GM23338 (cell line): Measurements from ENCODE around the gene MTCL1. TPM values are rescaled to one million over a fixed set of nuclear protein-coding genes. Genes with fewer than 3 reads are reported as not detected.

Source experiments
- ATAC-seq: fragments of 200-7000 bp; cut with Tn5 transposase; 3 replicates; pipeline ENCODE4 v1.9.1; 2020
- DNase-seq: peaks from one replicate; pipeline ENCODE4 v3.0.0-alpha.2; 2015; ENCODE audit warnings: low spot score
- H2AFZ ChIP-seq: fragments of 200-600 bp; sonication (generic); 2 replicates; pipeline ENCODE4 v1.8.0; 2016; ENCODE audit warnings: antibody characterized with exemption, mild to moderate bottlenecking, moderate library complexity
- H3F3A ChIP-seq: fragments of 200-600 bp; sonication (generic); replicated peaks from 2 replicates; pipeline ENCODE4 v1.8.0; 2017; ENCODE audit warnings: antibody characterized with exemption, mixed run types, low read depth
- H3K27ac ChIP-seq: fragments of 200-600 bp; sonication (generic); 2 replicates; pipeline ENCODE4 v1.6.1; 2016; ENCODE audit warnings: low read depth
- H3K27me3 ChIP-seq: fragments of 200-600 bp; sonication (generic); 2 replicates; pipeline ENCODE4 v1.8.0; 2016; ENCODE audit warnings: mild to moderate bottlenecking, mixed run types, moderate library complexity; ENCODE audit not compliant: insufficient read depth
- H3K36me3 ChIP-seq: fragments of 200-600 bp; sonication (generic); 2 replicates; pipeline ENCODE4 v1.8.0; 2016; ENCODE audit warnings: mild to moderate bottlenecking; ENCODE audit not compliant: insufficient read depth
- H3K4me1 ChIP-seq: fragments of 200-600 bp; sonication (generic); 2 replicates; pipeline ENCODE4 v1.8.0; 2016; ENCODE audit warnings: mild to moderate bottlenecking, moderate library complexity; ENCODE audit not compliant: insufficient read depth
- H3K4me2 ChIP-seq: fragments of 200-600 bp; sonication (generic); 2 replicates; pipeline ENCODE4 v1.7.1; 2017; ENCODE audit warnings: mixed run types
- H3K4me3 ChIP-seq: fragments of 200-600 bp; sonication (generic); 2 replicates; pipeline ENCODE4 v1.6.1; 2016; ENCODE audit warnings: mixed run types
- H3K79me2 ChIP-seq: fragments of 200-600 bp; sonication (generic); replicated peaks from 2 replicates; pipeline ENCODE4 v1.8.0; 2017; ENCODE audit warnings: mild to moderate bottlenecking; ENCODE audit not compliant: insufficient read depth
- H3K9me2 ChIP-seq: fragments of 200-600 bp; sonication (generic); 2 replicates; pipeline ENCODE4 v1.8.0; 2017; ENCODE audit not compliant: insufficient read depth
- H4K20me1 ChIP-seq: fragments of 200-600 bp; sonication (generic); replicated peaks from 2 replicates; pipeline ENCODE4 v1.8.0; 2017; ENCODE audit warnings: mild to moderate bottlenecking; ENCODE audit not compliant: insufficient read depth
- H3K27ac Mint-ChIP-seq: 2 replicates; pipeline ENCODE4 v1.8.0; 2020; ENCODE audit warnings: inconsistent platforms, mild to moderate bottlenecking, moderate library complexity, mixed read lengths
- H3K27me3 Mint-ChIP-seq: 3 replicates; pipeline ENCODE4 v1.8.0; 2022; ENCODE audit warnings: low read depth, mild to moderate bottlenecking, moderate library complexity, mixed read lengths, inconsistent platforms; ENCODE audit not compliant: insufficient read depth, poor library complexity
- H3K36me3 Mint-ChIP-seq: 3 replicates; pipeline ENCODE4 v1.8.0; 2021; ENCODE audit warnings: low read depth, mild to moderate bottlenecking, inconsistent platforms, moderate library complexity, mixed read lengths
- H3K4me1 Mint-ChIP-seq: 3 replicates; pipeline ENCODE4 v1.8.0; 2020; ENCODE audit warnings: mild to moderate bottlenecking, inconsistent platforms, mixed read lengths
- H3K4me3 Mint-ChIP-seq: 3 replicates; pipeline ENCODE4 v1.8.0; 2021; ENCODE audit warnings: moderate library complexity, mild to moderate bottlenecking, inconsistent platforms, mixed read lengths
- H3K9me3 Mint-ChIP-seq: 3 replicates; pipeline ENCODE4 v1.8.0; 2020; ENCODE audit warnings: moderate library complexity, mild to moderate bottlenecking, inconsistent platforms, mixed read lengths
- CREB1 ChIP-seq: fragments of 250-450 bp; sonication (Bioruptor Pico); IDR thresholded peaks from 2 replicates; pipeline ENCODE4 v1.5.0; 2020; ENCODE audit warnings: low read depth, mild to moderate bottlenecking, moderate library complexity
- EZH2 ChIP-seq: fragments of 200-600 bp; sonication (generic); IDR thresholded peaks from one replicate; pipeline ENCODE4 v1.8.0; 2017; ENCODE audit warnings: antibody characterized with exemption, mild to moderate bottlenecking, low read depth; ENCODE audit not compliant: unreplicated experiment
- JUNB ChIP-seq: IDR thresholded peaks from one replicate; pipeline ENCODE4 v1.6.1; 2016; ENCODE audit warnings: antibody characterized with exemption; ENCODE audit not compliant: unreplicated experiment
- NANOG ChIP-seq: IDR thresholded peaks from 2 replicates; pipeline ENCODE4 v1.6.1; 2016; ENCODE audit warnings: antibody characterized with exemption, borderline replicate concordance
- POLR2AphosphoS5 ChIP-seq: IDR thresholded peaks from 2 replicates; pipeline ENCODE4 v1.6.1; 2016; ENCODE audit warnings: antibody characterized with exemption, low read depth
- STAT1 ChIP-seq: IDR thresholded peaks from one replicate; pipeline ENCODE4 v1.6.1; 2016; ENCODE audit warnings: antibody characterized with exemption; ENCODE audit not compliant: unreplicated experiment
- ZNF331 ChIP-seq: fragments of 250-450 bp; sonication (Bioruptor Pico); IDR thresholded peaks from 2 replicates; pipeline ENCODE4 v1.5.0; 2020; ENCODE audit warnings: low read depth, mild to moderate bottlenecking, moderate library complexity
- ZNF462 ChIP-seq: fragments of 250-450 bp; sonication (Bioruptor Pico); IDR thresholded peaks from 2 replicates; pipeline ENCODE4 v1.5.0; 2020; ENCODE audit warnings: mild to moderate bottlenecking, moderate library complexity
- polyA plus RNA-seq: library from polyadenylated mRNA; unstranded; fragments of >200 nt; fragmentation: Nextera tagmentation; extraction: Ambion mirVana; gene quantifications from 2 replicates; pipeline ENCODE4 v1.2.1, GENCODE V29; 2016
- total RNA-seq: library from RNA; depleted of rRNA; stranded (reverse); fragments of >200 nt; shearing (Covaris generic); gene quantifications from 2 replicates; pipeline ENCODE4 v1.2.3, GENCODE V29; 2014
- TF ChIP-seq, protein P1 (sequence below), 2 experiments: fragments of 200-600 bp in 1 of 2; sonication (generic) in 1 of 2; conservative IDR thresholded peaks; 2 replicates each; pipeline versions ENCODE4 v1.5.1 to v1.6.1; 2016 to 2017; ENCODE audit warnings: antibody characterized with exemption in 2 of 2, low read depth in 2 of 2, mild to moderate bottlenecking in 2 of 2, moderate library complexity in 1 of 2
- TF ChIP-seq, protein P2 (sequence below): IDR thresholded peaks from 2 replicates; pipeline ENCODE4 v1.6.1; 2016; ENCODE audit warnings: antibody characterized with exemption

MTCL1 gene
- total and polyA plus RNA-seq, 2 experiments from 2014 or later: 14.4 to 45.0 TPM

GRCh38 chr18:8722946-8723820, 17.8 kb downstream of the MTCL1 start:
- no peaks in the 10 kb centered on the region; the same call in 1 of the 2 replicates for H4K20me1 ChIP-seq
- H3K27ac Mint-ChIP-seq: peak overlapping the region; percentile 92
- no peak overlapping the region for H2AFZ ChIP-seq
- no peaks in the 10 kb centered on the region for H3K27me3 Mint-ChIP-seq
- H3K27me3 ChIP-seq: no peaks in the 10 kb centered on the region
- H3K27ac ChIP-seq: peak overlapping the region; percentile 68
- no peak overlapping the region for H3K4me2 ChIP-seq
- ATAC-seq (no peak), DNase-seq (no peak)
- TF ChIP-seq, protein P1, sequence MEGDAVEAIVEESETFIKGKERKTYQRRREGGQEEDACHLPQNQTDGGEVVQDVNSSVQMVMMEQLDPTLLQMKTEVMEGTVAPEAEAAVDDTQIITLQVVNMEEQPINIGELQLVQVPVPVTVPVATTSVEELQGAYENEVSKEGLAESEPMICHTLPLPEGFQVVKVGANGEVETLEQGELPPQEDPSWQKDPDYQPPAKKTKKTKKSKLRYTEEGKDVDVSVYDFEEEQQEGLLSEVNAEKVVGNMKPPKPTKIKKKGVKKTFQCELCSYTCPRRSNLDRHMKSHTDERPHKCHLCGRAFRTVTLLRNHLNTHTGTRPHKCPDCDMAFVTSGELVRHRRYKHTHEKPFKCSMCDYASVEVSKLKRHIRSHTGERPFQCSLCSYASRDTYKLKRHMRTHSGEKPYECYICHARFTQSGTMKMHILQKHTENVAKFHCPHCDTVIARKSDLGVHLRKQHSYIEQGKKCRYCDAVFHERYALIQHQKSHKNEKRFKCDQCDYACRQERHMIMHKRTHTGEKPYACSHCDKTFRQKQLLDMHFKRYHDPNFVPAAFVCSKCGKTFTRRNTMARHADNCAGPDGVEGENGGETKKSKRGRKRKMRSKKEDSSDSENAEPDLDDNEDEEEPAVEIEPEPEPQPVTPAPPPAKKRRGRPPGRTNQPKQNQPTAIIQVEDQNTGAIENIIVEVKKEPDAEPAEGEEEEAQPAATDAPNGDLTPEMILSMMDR (conservative IDR thresholded peaks at IDR 0.05; ENCODE audit: low read depth in 2 of 2): no peak
- TF ChIP-seq POLR2AphosphoS5 (no peak), NANOG (no peak), STAT1 (no peak), ZNF331 (CRISPR knock-in tag) (no peak), JUNB (no peak), EZH2 (no peak)
- no peak overlapping the region for H3K4me3 Mint-ChIP-seq
- H3K4me1 ChIP-seq: peaks cover 40% of the 10 kb centered on the region
- H3K36me3 ChIP-seq: peaks cover 3% of the 10 kb centered on the region; the same call in 1 of the 2 replicates
- H3K4me1 Mint-ChIP-seq: peaks cover 47% of the 10 kb centered on the region
- H3K79me2 ChIP-seq: peaks cover 35% of the 10 kb centered on the region
- H3K4me3 ChIP-seq: no peak overlapping the region
- peaks cover 67% of the 10 kb centered on the region for H3K36me3 Mint-ChIP-seq
- no peaks in the 10 kb centered on the region; the same call in 2 of the 3 replicates for H3K9me3 Mint-ChIP-seq
- H3F3A ChIP-seq: no peaks in the 10 kb centered on the region
- H3K9me2 ChIP-seq: no peaks in the 10 kb centered on the region

GRCh38 chr18:8724452-8724851, 19.1 kb downstream of the MTCL1 start:
- Mint-ChIP-seq H3K36me3 (peaks cover 63% of the 10 kb centered on the region), H3K4me1 (peaks cover 37% of the 10 kb centered on the region), H3K9me3 (no peaks in the 10 kb centered on the region; the same call in 2 of the 3 replicates), H3K4me3 (no peak overlapping the region), H3K27me3 (no peaks in the 10 kb centered on the region), H3K27ac (peak overlapping the region; percentile 96)
- Histone ChIP-seq H3K4me1 (peaks cover 28% of the 10 kb centered on the region; the same call in 1 of the 2 replicates), H4K20me1 (no peaks in the 10 kb centered on the region; the same call in 1 of the 2 replicates), H3K4me2 (peak overlapping the region; percentile 58), H3K79me2 (peaks cover 33% of the 10 kb centered on the region), H3K4me3 (no peak overlapping the region), H3K27me3 (no peaks in the 10 kb centered on the region), H3K9me2 (no peaks in the 10 kb centered on the region), H2AFZ (no peak overlapping the region), H3F3A (no peaks in the 10 kb centered on the region), H3K27ac (peak overlapping the region; percentile 68), H3K36me3 (peaks cover 3% of the 10 kb centered on the region; the same call in 1 of the 2 replicates)
- ATAC-seq (peak; percentile 90), DNase-seq (peak; percentile 55)
- TF ChIP-seq CREB1 (CRISPR knock-in tag): no peak
- TF ChIP-seq, protein P2, sequence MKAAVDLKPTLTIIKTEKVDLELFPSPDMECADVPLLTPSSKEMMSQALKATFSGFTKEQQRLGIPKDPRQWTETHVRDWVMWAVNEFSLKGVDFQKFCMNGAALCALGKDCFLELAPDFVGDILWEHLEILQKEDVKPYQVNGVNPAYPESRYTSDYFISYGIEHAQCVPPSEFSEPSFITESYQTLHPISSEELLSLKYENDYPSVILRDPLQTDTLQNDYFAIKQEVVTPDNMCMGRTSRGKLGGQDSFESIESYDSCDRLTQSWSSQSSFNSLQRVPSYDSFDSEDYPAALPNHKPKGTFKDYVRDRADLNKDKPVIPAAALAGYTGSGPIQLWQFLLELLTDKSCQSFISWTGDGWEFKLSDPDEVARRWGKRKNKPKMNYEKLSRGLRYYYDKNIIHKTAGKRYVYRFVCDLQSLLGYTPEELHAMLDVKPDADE: no peak
- TF ChIP-seq STAT1: no peak
- no peak for TF ChIP-seq JUNB
- TF ChIP-seq ZNF462: no peak
- TF ChIP-seq NANOG: no peak
